ENCODE data around the gene ABCC1.

ABCC1 gene

DNA sequence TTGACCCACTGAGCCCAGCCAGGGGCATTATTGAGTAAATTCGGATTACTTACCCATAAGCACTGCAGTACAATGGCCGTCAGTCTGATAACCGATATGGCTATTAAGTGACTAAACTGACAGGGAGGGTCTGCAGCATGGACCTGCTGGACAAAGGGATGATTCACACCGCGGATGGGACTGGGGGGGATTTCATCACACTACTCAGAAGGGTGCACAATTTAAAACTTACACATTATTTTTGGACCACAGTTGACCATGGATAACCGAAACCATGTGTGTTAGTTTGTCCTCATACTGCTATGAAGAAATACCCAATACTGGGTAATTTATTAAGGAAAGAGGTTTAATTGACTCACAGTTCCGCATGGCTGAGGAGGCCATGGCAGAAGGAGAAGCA, 167.4 kb downstream of the ABCC1 start:
- DNase-seq, result no peak

DNA sequence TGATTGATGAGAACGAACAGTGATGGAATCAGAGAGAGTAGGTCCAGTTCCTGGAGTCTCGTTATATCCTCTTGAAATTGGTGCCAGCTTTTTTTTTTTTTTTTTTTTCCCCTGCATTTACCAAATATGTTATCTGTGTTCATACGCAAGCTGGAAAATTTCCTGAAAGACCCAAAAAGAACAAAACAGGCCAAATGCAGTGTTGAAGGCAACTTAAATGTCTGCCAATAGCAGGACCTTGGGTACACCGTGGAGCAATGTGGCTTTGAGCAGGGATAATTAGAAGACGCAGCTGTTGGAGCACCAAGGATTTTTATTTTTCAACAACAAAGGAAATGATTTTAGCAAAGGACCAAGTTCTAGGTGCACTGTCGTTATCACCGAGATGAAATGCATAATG, 168.9 kb downstream of the ABCC1 start:
- DNase-seq, result no peak

GRCh38 chr16:16120044-16120381, 170.6 kb downstream of the ABCC1 start:
- DNase-seq, result peak; percentile 94

GRCh38 chr16:16120382-16121184, 171.2 kb downstream of the ABCC1 start:
- DNase-seq, result peak; percentile 98

GRCh38 chr16:16121185-16121727, 171.8 kb downstream of the ABCC1 start:
- no peak for DNase-seq

DNA sequence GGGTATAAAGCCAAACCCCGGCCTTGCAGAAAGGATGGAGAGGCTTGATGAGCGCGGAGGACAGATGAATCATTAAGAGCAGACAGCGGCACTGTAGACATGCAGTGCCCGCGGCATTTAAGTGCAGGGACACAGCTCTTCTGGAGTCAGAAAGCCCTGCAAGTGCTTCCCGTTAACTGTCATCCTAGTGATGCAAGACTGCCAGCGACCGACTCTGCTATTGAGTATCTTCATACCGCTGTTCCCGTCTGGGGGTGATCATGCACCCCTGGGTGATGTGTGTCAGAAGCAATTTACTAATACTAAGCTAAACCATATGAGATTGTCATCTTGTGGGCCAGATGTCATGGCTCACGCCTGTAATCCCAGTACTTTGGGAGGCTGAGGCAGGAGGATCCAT, 172.8 kb downstream of the ABCC1 start:
- no peak for DNase-seq

GRCh38 chr16:16124438-16124837, 175.0 kb downstream of the ABCC1 start:
- DNase-seq, result no peak

DNA sequence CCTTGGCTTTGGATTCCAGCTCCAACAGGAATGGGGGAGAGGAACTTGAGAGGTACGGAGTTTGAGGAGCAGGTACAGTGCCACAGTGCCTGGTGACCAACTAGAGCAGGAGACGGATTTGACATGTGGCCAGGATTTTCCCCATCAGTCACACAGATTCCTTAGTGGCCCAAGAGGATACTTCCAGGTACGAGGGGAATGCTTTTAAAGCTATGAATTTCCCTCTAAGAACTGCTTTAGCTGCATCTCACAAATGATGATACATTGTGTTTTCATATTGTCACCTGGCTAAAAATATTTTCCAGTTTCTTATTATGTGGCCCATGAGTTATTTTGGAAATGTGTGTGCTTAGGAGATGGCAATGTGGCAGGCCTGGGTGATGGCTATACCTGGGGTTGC, 175.6 kb downstream of the ABCC1 start:
- DNase-seq, result no peak

- DNase-seq, result no peak
Measured at GRCh38 chr16:16126896-16127295, 177.5 kb downstream of the ABCC1 start.

- DNase-seq, result peak; percentile 43
Measured at GRCh38 chr16:16127469-16128116, 178.2 kb downstream of the ABCC1 start.

DNA sequence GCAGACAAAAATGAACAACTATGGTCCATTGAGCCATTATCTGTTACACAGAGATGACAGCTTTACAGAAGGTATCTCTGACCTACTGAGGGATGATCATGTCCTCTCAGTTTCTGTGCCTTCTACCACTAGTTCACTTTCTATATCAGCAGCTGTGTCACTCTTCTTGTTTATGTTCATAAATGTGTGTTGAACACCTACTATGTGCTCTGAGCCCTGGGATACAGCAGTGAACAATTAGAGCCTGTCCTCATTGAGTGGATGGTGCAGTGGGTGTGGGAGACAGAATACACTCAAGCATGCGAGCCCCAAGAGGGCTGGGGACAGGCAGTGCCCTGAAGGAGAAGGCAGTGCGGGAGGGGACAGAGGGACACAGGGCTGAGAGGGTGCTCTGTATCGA, 181.8 kb downstream of the ABCC1 start:
- DNase-seq, result no peak

DNA sequence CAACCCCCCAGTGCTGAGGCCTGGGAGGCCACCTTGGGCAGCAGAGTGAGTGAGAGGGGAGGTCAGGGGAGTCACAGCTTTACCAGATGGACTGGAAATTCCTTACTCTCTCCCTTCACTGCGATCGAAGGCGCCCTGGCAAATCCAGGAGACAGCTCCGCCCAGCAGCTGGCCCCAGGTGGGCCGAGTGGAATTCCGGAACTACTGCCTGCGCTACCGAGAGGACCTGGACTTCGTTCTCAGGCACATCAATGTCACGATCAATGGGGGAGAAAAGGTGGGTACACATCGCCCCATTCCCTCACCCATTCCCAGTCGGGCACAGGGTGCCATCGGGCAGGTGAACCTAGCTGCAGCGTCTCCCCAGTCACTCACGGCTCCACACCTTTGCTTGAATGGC, 182.2 kb downstream of the ABCC1 start:
- DNase-seq, result no peak

DNA sequence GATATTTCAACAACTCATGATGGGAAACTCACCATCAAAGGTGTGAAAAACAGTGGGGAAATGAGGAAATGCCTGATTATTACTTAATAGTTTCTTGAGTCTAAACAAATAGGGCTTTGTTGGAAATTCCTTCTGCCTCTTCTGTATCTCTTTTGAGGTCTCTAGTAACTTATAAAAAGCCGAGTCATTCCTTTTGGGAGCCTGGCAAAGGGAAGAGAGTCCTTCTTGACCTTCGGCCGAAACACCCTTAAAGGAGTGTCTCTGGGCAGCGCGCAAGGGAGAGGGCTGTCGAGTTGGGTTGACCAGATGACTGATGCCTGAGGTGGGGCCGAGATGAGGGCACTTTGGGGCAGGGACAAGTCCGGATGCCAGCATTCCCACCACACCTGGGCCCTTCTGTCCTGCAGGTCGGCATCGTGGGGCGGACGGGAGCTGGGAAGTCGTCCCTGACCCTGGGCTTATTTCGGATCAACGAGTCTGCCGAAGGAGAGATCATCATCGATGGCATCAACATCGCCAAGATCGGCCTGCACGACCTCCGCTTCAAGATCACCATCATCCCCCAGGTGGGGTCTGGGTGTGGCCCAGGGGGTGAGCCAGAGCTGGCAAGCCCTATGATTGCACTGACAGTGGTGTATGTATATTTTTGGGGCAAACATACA, 184.7 kb downstream of the ABCC1 start:
- no peak for DNase-seq

DNA sequence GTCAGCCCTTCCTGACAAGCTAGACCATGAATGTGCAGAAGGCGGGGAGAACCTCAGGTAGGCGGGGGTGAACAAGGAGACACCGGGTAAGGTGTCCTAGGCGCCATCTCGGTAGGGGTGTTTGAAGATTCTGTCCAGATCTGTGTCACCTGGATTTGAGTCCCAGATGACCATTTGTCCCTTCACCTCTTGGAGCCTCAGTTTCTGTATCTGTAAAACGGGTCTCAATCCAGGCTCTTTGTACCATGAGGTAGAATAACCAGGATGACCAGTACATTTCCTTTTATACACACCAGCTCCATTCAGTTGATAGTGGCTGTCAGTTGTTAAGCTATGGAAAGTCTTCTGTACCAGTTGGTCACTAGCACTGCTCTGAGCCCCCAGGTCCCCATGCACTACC, 187.2 kb downstream of the ABCC1 start:
- DNase-seq, result no peak

DNA sequence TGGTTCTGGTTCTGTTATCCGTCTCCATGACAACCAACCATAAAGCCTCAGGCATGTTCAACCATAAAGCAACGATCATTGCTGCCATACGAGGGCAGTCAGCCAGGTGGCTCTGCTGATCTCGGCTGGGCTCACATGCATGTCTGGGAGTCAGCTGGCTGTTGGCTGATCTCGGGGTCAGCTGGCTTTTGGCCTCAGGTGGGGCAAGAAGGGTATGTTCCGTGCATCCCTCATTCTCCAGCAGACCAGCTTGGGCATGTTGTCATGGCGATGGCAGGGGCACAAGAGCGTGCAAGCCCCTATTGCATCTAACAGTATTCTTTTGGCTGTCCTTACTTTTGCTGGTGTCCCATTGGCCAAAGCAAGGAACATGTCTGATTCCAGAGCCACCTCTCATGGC, 187.7 kb downstream of the ABCC1 start:
- no peak for DNase-seq

DNA sequence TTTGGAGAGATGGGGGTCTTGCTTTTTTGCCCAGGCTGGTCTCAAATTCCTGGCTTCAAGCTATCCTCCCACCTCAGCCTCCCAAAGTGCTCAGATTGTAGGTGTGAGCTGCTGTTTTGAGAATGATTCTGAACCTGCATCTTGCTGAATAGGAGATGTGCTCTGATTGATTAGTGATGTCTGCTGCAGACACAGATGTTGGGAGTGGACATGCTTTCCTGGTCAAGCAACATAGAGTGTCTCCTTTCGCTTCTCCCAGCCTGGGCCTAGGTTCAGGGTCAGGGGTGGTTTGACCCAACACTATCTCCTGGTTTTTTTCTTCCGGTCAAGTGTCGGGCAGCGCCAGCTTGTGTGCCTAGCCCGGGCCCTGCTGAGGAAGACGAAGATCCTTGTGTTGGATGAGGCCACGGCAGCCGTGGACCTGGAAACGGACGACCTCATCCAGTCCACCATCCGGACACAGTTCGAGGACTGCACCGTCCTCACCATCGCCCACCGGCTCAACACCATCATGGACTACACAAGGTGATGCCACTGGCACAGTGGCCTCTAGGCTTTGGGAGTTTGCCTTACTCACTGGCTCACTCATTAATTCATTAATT, 188.7 kb downstream of the ABCC1 start:
- no peak for DNase-seq

- no peak for DNase-seq
Measured at GRCh38 chr16:16139061-16139460, 189.6 kb downstream of the ABCC1 start.

DNA sequence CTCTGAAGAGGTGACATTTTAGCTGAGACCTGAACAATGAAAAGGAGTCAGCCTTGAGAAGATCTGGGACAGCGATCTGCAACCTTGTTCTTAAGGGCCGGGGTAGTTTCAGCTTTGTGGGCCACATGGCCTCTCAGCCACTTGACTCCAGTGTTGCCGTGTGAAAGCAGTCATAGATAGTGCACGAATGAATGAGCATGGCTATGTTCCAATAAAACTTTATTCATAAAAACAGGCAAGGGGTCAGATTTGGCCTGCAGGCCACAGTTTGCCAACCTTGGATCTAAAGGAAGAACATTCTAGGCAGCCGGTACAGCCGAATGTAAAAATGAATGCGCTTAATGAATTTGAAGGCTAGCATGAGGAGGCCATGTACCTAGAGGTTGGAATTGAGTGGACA, 190.4 kb downstream of the ABCC1 start:
- no peak for DNase-seq

DNA sequence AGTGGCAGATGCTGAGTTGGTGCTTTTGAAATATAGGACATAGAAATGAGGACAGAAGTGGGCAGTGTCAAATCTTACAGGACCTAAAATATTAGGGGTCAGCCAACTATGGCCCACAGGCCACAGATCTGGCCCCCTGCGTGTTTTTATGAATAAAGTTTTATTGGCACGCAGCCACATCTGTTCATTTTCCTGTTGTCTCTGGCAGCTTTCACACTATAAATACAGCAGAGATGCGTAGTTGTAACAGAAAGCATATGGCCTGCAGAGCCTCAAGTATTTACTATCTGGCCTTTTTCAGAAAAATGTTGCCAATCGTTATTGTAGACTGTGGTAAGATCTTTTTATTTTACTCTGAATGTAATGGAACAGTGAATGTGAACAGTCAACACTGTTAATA, 191.1 kb downstream of the ABCC1 start:
- no peak for DNase-seq

GRCh38 chr16:16141141-16141540, 191.7 kb downstream of the ABCC1 start:
- DNase-seq, result no peak

GRCh38 chr16:16141784-16142396, 192.5 kb downstream of the ABCC1 start:
- no peak for DNase-seq

GRCh38 chr16:16143038-16143763, 193.8 kb downstream of the ABCC1 start:
- DNase-seq, result peak; percentile 14
